WTC11 (cell line): ENCODE results near the gene ADAMTS5. TPM values are rescaled to one million over a fixed set of nuclear protein-coding genes. Genes with fewer than 3 reads are reported as not detected.

ENCODE experiments used
- ATAC-seq: fragments of 200-7000 bp; cut with Tn5 transposase; 2 replicates; pipeline ENCODE4 v1.10.0; 2021; ENCODE audit warnings: mild to moderate bottlenecking, moderate library complexity
- CTCF ChIA-PET: fragments of 300-600 bp; sonication (Branson Sonifier 250); formaldehyde crosslinking; loops from one replicate; lab custom pipeline; 2021; ENCODE audit warnings: antibody characterized with exemption; lab: Charles Lee
- POLR2A ChIA-PET: fragments of 350-600 bp; sonication (Branson Sonifier 250); formaldehyde crosslinking; loops from one replicate; lab custom pipeline; 2021; ENCODE audit warnings: antibody characterized with exemption; lab: Charles Lee
- DNase-seq: peaks from one replicate; pipeline ENCODE4 v3.0.0; 2021; ENCODE audit warnings: low spot score
- H3K27ac Mint-ChIP-seq: 2 replicates; pipeline ENCODE4 v1.8.0; 2021; ENCODE audit warnings: mixed read lengths
- H3K27me3 Mint-ChIP-seq: 2 replicates; pipeline ENCODE4 v1.8.0; 2021; ENCODE audit warnings: low read depth, mild to moderate bottlenecking, moderate library complexity, mixed read lengths
- H3K36me3 Mint-ChIP-seq: 2 replicates; pipeline ENCODE4 v1.8.0; 2021; ENCODE audit warnings: mixed read lengths
- H3K4me1 Mint-ChIP-seq: 2 replicates; pipeline ENCODE4 v1.8.0; 2022; ENCODE audit warnings: mixed read lengths
- H3K4me3 Mint-ChIP-seq: 2 replicates; pipeline ENCODE4 v1.8.0; 2021; ENCODE audit warnings: mild to moderate bottlenecking, moderate library complexity, mixed read lengths
- H3K9me3 Mint-ChIP-seq: 2 replicates; pipeline ENCODE4 v1.8.0; 2021; ENCODE audit warnings: mixed read lengths
- ARID4B ChIP-seq: sonication (generic); formaldehyde crosslinking; IDR thresholded peaks from 2 replicates; pipeline ENCODE4 v1.8.0; 2023; ENCODE audit warnings: missing genetic modification reagents, mild to moderate bottlenecking, borderline replicate concordance
- E2F1 ChIP-seq: sonication (generic); formaldehyde crosslinking; IDR thresholded peaks from 2 replicates; pipeline ENCODE4 v1.8.0; 2022; ENCODE audit warnings: mild to moderate bottlenecking, missing genetic modification reagents
- ETV6 ChIP-seq: sonication (generic); formaldehyde crosslinking; IDR thresholded peaks from 2 replicates; pipeline ENCODE4 v1.8.1; 2022; ENCODE audit warnings: mild to moderate bottlenecking, missing genetic modification reagents
- HMGXB4 ChIP-seq: sonication (generic); formaldehyde crosslinking; IDR thresholded peaks from 2 replicates; pipeline ENCODE4 v1.8.1; 2023; ENCODE audit warnings: mild to moderate bottlenecking, moderate library complexity, missing genetic modification reagents
- KAT7 ChIP-seq: sonication (generic); formaldehyde crosslinking; IDR thresholded peaks from 2 replicates; pipeline ENCODE4 v1.8.1; 2023; ENCODE audit warnings: missing genetic modification reagents, mild to moderate bottlenecking, borderline replicate concordance
- NR1H2 ChIP-seq: sonication (generic); formaldehyde crosslinking; IDR thresholded peaks from 2 replicates; pipeline ENCODE4 v1.9.0; 2021; ENCODE audit warnings: mild to moderate bottlenecking, moderate library complexity, missing genetic modification reagents
- NR3C1 ChIP-seq: sonication (generic); formaldehyde crosslinking; conservative IDR thresholded peaks from 2 replicates; pipeline ENCODE4 v1.8.1; 2023; ENCODE audit warnings: low read depth, mild to moderate bottlenecking, missing genetic modification reagents
- TEAD4 ChIP-seq: sonication (generic); formaldehyde crosslinking; IDR thresholded peaks from 2 replicates; pipeline ENCODE4 v1.8.0; 2022; ENCODE audit warnings: mild to moderate bottlenecking, missing genetic modification reagents
- TP53 ChIP-seq: sonication (generic); formaldehyde crosslinking; IDR thresholded peaks from 2 replicates; pipeline ENCODE4 v1.8.1; 2023; ENCODE audit warnings: mild to moderate bottlenecking, missing genetic modification reagents
- ZNF396 ChIP-seq: fragments of 250-450 bp; sonication (Bioruptor Pico); IDR thresholded peaks from 2 replicates; pipeline ENCODE4 v1.8.0; 2021; ENCODE audit warnings: mild to moderate bottlenecking, moderate library complexity, borderline replicate concordance
- ZNF512 ChIP-seq: sonication (generic); formaldehyde crosslinking; IDR thresholded peaks from 2 replicates; pipeline ENCODE4 v1.8.1; 2022; ENCODE audit warnings: missing genetic modification reagents, borderline replicate concordance
- ZNF532 ChIP-seq: fragments of 250-450 bp; sonication (Bioruptor Pico); IDR thresholded peaks from 2 replicates; pipeline ENCODE4 v1.9.0; 2021; ENCODE audit warnings: mild to moderate bottlenecking, borderline replicate concordance
- total RNA-seq: library from RNA; stranded (reverse); gene quantifications from 3 replicates; pipeline ENCODE4 v1.2.3, GENCODE V29; 2021
- TF ChIP-seq, protein P1 (sequence below): sonication (generic); formaldehyde crosslinking; IDR thresholded peaks from 2 replicates; pipeline ENCODE4 v1.8.0; 2022; ENCODE audit warnings: mild to moderate bottlenecking, missing genetic modification reagents
- TF ChIP-seq, protein P2 (sequence below): sonication (generic); formaldehyde crosslinking; IDR thresholded peaks from 2 replicates; pipeline ENCODE4 v1.8.0; 2023; ENCODE audit warnings: missing genetic modification reagents

ADAMTS5 gene
- total RNA-seq, 1 experiment from 2014 or later = 1.6 TPM

- no peaks in the 10 kb centered on the region for H3K9me3 Mint-ChIP-seq
- peaks cover 46% of the 10 kb centered on the region for H3K4me1 Mint-ChIP-seq
- TF ChIP-seq, protein P1, sequence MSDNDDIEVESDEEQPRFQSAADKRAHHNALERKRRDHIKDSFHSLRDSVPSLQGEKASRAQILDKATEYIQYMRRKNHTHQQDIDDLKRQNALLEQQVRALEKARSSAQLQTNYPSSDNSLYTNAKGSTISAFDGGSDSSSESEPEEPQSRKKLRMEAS (CRISPR knock-in tag) = peak; percentile 91
- TF ChIP-seq ZNF396 (CRISPR knock-in tag) (no peak), TEAD4 (CRISPR knock-in tag) (peak; percentile 40; the same call in 1 of the 2 replicates), ARID4B (peak; percentile 69), ZNF512 (CRISPR knock-in tag) (0 out of 2 replicates have a peak, but pooled peaks have one; percentile 39), ZNF532 (no peak), TP53 (0 out of 2 replicates have a peak, but pooled peaks have one; percentile 15), E2F1 (CRISPR knock-in tag) (peak; percentile 12; the same call in 1 of the 2 replicates), NR3C1 (CRISPR knock-in tag) (no peak), ETV6 (CRISPR knock-in tag) (0 out of 2 replicates have a peak, but pooled peaks have one; percentile 9), NR1H2 (0 out of 2 replicates have a peak, but pooled peaks have one; percentile 24), KAT7 (0 out of 2 replicates have a peak, but pooled peaks have one; percentile 13), HMGXB4 (peak; percentile 44; the same call in 1 of the 2 replicates)
- TF ChIP-seq, protein P2, sequence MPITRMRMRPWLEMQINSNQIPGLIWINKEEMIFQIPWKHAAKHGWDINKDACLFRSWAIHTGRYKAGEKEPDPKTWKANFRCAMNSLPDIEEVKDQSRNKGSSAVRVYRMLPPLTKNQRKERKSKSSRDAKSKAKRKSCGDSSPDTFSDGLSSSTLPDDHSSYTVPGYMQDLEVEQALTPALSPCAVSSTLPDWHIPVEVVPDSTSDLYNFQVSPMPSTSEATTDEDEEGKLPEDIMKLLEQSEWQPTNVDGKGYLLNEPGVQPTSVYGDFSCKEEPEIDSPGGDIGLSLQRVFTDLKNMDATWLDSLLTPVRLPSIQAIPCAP (CRISPR knock-in tag) = peak; percentile 39; the same call in 1 of the 2 replicates
- H3K27ac Mint-ChIP-seq = no peak overlapping the region
- peak; percentile 51 for ATAC-seq
- CTCF ChIA-PET = interaction anchor here (0.6 to 1.6 kb wide), 16 partner anchors 9 to 735 kb away, joined by 3 to 12 read pairs (median 5); partner anchors contain the start of gene ADAMTS1
- DNase-seq = peak; percentile 69
- peaks cover 49% of the 10 kb centered on the region for H3K27me3 Mint-ChIP-seq
- H3K36me3 Mint-ChIP-seq = no peaks in the 10 kb centered on the region
- H3K4me3 Mint-ChIP-seq = peak overlapping the region; percentile 87
- POLR2A ChIA-PET = interaction anchor here (1.2 to 1.6 kb wide), 2 partner anchors 120 to 122 kb away, joined by 3 to 6 read pairs; partner anchors contain the start of gene ADAMTS1
Observed at GRCh38 chr21:26965907-26966581, 844 bp downstream of the ADAMTS5 start.
